G401 (cell line): ENCODE results near the gene IGFALS. TPM values are rescaled to one million over a fixed set of nuclear protein-coding genes. Genes with fewer than 3 reads are reported as not detected.

Experiments used
- DNase-seq: peaks from one replicate; pipeline ENCODE4 v3.0.0-alpha.2; 2015; ENCODE audit warnings: low spot score
- in situ Hi-C: cut with HindIII; loops from 2 replicates; pipeline ENCODE4 v1.10.0; 2016; ENCODE audit warnings: low sequenced_read_pairs, mixed read lengths
- total RNA-seq: library from RNA; depleted of rRNA; stranded (reverse); fragments of >200 nt; shearing (Covaris generic); gene quantifications from 2 replicates; pipeline ENCODE4 v1.2.3, GENCODE V29; 2014

Gene IGFALS
- total RNA-seq, 1 experiment from 2014 or later: not detected

- in situ Hi-C loops: no loop called here
These were observed 1.3 kb downstream of the IGFALS start for GRCh38 chr16:1791943-1792812.

GRCh38 chr16:1791256-1791942, 2.1 kb downstream of the IGFALS start:
- no peak for DNase-seq
- in situ Hi-C loops: no loop called here

More at GRCh38 chr16:1791943-1792812, 1.3 kb downstream of the IGFALS start:
- no peak for DNase-seq

DNA sequence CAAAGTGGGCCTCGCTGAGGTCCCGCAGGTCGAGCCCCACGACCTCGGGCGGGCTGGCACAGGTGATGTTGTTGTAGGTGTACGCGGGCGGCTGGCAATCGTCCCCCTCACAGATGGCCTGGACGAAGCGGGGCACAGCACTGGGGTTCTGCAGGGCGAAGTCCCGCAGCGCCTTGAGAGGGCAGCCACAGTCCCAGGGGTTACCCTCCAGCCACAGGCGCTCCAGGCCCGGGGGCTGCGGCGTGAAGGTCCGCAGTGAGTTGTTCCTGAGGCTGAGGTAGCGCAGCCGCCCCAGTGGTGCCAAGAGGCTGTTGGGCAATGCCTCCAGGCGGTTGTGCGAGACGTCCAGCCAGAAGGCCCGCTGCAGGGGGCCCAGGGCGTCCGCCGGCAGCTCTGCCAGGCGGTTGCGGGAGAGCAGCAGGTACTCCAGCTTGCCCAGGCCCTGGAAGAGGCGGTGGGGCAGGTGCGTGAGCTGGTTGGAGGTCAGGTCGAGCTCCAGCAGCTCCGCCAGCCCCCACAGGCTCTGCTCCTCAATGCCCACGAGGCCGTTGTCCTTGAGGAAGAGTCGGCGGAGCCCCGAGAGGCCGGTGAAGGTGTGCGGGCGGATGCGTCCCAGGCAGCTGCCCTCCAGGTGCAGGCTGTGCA, 2.8 kb downstream of the IGFALS start:
- in situ Hi-C loops: no loop called here
- peak; percentile 72 for DNase-seq

DNA sequence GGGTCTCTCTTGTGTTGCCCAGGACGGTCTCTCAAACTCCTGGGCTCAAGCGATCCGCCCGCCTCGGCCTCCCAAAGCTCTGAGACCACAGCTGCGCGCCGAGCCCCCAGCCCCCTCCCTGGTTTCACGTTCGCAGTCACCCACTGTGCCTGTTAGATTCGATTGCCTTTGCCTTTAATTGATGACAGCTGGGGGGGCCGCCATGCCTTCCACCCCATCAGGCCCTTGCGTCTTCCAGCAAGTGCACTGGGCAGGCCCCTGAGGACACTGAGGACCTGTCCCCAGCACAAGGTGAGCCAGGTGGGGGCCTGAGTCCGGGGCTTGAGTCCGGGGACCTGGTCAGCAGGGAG, 3.3 kb downstream of the IGFALS start:
- no peak for DNase-seq

DNA sequence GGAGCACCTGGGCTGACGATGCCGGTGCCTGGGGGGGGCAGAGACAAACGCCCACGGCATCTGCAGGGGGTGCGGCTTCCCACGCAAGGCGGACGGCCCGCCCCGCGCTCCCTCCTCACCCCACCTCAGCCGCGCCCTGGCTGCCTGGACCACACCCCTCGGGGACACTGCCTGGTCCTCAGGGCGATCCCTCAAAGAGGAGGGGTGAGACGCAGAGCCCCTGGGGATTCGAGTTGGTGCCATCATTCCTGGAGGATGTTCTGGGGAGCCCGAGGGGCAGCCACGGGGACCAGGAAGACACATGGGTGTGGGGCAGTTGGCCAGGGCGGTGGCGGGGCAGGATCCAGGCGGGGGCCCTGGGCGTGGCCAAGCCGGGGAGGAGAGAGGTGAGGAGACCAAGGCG, 3.9 kb downstream of the IGFALS start:
- in situ Hi-C loops: no loop called here
- no peak for DNase-seq

More for the DNA sequence above, 3.3 kb downstream of the IGFALS start:
- in situ Hi-C loops: no loop called here

DNA sequence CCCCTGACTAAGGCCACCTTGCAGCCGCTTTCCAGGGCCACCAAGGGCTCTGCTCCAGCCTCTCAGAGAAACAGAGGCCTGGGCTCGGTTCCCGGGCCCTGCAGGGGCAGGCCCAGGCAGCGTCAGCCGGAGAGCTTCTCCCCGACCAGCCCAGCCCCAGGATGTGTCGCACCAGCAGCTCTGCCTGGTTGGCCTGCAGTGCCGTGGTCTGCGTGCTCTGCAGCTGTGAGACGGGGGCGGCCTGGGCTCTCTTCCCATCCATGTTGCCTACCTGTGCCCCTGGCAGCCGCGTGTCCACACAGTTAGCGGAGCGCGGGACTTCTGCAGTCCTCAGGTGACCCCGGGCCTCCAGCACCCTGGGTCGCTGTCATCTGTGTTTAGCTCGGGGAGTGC, 4.8 kb downstream of the IGFALS start:
- DNase-seq: no peak
- in situ Hi-C loops: no loop called here

DNA sequence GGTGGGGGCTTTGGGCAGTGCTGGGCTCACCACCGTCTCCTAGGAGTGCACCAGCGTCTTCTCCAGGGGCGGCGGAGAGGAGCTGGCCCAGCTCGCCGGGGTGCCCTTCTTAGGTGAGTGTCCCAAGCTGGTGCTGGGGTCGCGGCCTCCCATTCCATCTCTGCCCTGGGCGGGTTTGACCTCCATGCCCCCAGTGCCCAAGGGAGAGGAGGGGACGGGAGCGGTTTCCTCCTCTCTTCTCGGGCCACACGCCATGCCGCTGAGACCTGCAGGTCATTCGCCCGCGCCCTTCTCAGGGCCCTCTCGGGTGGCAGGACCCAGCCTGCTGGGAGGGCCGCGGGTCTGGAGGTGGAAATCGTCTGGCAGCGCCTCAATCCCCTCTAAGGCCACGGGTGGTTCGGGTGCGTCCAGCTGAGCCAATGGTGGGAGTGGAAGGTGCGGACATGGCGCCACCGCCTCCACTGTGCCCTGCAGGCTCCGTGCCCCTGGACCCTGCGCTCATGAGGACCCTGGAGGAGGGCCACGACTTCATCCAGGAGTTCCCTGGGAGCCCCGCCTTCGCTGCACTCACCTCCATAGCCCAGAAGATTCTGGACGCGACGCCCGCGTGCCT, 5.3 kb downstream of the IGFALS start:
- in situ Hi-C loops: no loop called here
- no peak for DNase-seq

GRCh38 chr16:1787322-1788094, 6.0 kb downstream of the IGFALS start:
- no peak for DNase-seq
- in situ Hi-C loops: no loop called here

- in situ Hi-C loops: no loop called here
- no peak for DNase-seq
These were observed 6.5 kb downstream of the IGFALS start for GRCh38 chr16:1787056-1787321.

- in situ Hi-C loops: no loop called here
- no peak for DNase-seq
These were observed 7.1 kb downstream of the IGFALS start for GRCh38 chr16:1786242-1787055.

DNA sequence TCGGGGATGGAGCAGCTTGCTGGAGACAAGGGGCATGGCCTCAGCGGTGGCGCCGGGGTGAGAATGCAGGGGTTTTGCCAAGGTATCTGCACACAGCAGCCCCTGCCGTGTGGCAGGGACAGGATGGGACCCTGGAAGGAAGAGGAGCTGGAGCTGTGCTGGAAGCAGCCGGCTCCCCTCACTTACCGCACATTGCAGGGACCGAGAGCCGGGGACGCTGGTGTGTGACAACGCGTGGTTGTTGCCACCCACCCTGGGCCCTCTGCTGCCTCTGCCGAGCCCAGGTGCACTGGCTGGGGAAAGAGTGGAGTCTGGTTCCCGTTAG, 7.7 kb downstream of the IGFALS start:
- DNase-seq: no peak
- in situ Hi-C loops: no loop called here

GRCh38 chr16:1784977-1785845, 8.3 kb downstream of the IGFALS start:
- DNase-seq: no peak
- in situ Hi-C loops: no loop called here

GRCh38 chr16:1782408-1783264, 10.9 kb downstream of the IGFALS start, which contains the start of the genes NUBP2 and SPSB3:
Gene NUBP2, plus strand, starts transcription at chr16:1782960. Its CDS starts 61 bp downstream, at chr16:1783021.
Gene SPSB3, minus strand, starts transcription at chr16:1782571. Its CDS starts 1,088 bp downstream, at chr16:1781483.
- in situ Hi-C loops: no loop called here
- DNase-seq: peak; percentile 100

GRCh38 chr16:1781758-1782407, 11.6 kb downstream of the IGFALS start:
- DNase-seq: no peak

GRCh38 chr16:1781254-1781653, 12.3 kb downstream of the IGFALS start:
- no peak for DNase-seq
- in situ Hi-C loops: no loop called here

More at GRCh38 chr16:1781758-1782407, 11.6 kb downstream of the IGFALS start:
- in situ Hi-C loops: no loop called here

DNA sequence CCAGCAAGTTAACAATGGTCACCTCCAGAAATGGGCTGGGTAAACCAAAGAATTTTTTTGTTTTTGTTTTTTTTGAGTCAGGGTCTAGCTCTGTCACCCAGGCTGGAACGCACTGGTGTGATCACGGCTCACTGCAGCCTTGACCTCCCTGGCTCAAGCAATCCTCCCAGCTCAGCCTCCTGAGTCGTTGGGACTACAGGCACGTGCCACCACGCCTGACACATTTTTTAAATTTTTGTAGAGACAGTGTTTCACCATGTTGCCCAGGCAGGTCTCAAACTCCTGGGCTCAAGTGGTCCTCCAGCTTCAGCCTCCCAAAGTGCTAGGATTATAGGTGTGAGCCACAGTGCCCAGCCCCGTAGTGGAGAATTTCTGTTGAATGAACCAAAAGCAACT, 12.8 kb downstream of the IGFALS start:
- in situ Hi-C loops: no loop called here
- DNase-seq: no peak
